HG03139 (cell line): Measurements from ENCODE around the gene CTDSP1.

Experiments used
- ATAC-seq: cut with Tn5 transposase; IDR thresholded peaks from one replicate; pipeline ENCODE4 v1.9.1; 2021; ENCODE audit not compliant: unreplicated experiment

CTDSP1 gene

GRCh38 chr2:218399391-218400166, at the start of gene CTDSP1:
TSS of gene CTDSP1 (plus strand) at chr2:218399868. CDS start at chr2:218400091, 223 bp downstream.
- ATAC-seq = peak; percentile 31

- no peak for ATAC-seq
Measured at GRCh38 chr2:218354045-218354444, 45.6 kb upstream of the CTDSP1 start.

GRCh38 chr2:218354850-218355443, 44.7 kb upstream of the CTDSP1 start:
- ATAC-seq = no peak

GRCh38 chr2:218357236-218358177, 42.2 kb upstream of the CTDSP1 start:
- no peak for ATAC-seq

- ATAC-seq = no peak
Measured at GRCh38 chr2:218360453-218360852, 39.2 kb upstream of the CTDSP1 start.

GRCh38 chr2:218362606-218363005, 37.1 kb upstream of the CTDSP1 start:
- no peak for ATAC-seq

- no peak for ATAC-seq
Measured at GRCh38 chr2:218363736-218364135, 35.9 kb upstream of the CTDSP1 start.

GRCh38 chr2:218364196-218364595, 35.5 kb upstream of the CTDSP1 start:
- ATAC-seq = no peak

- no peak for ATAC-seq
Measured at GRCh38 chr2:218366621-218367414, 32.9 kb upstream of the CTDSP1 start.

- ATAC-seq = peak; percentile 90
Measured at GRCh38 chr2:218367415-218368149, 32.1 kb upstream of the CTDSP1 start.

GRCh38 chr2:218368150-218368528, 31.5 kb upstream of the CTDSP1 start:
- no peak for ATAC-seq

- ATAC-seq = no peak
Measured at GRCh38 chr2:218368621-218369153, 31.0 kb upstream of the CTDSP1 start.

- ATAC-seq = no peak
Measured at GRCh38 chr2:218369330-218369729, 30.3 kb upstream of the CTDSP1 start.

- ATAC-seq = no peak
Measured at GRCh38 chr2:218370410-218371063, 29.1 kb upstream of the CTDSP1 start.

GRCh38 chr2:218371983-218372350, 27.7 kb upstream of the CTDSP1 start:
- ATAC-seq = no peak

GRCh38 chr2:218374795-218375194, 24.9 kb upstream of the CTDSP1 start:
- no peak for ATAC-seq

GRCh38 chr2:218375212-218375611, 24.5 kb upstream of the CTDSP1 start:
- ATAC-seq = no peak

GRCh38 chr2:218378053-218378452, 21.6 kb upstream of the CTDSP1 start:
- ATAC-seq = no peak

- ATAC-seq = no peak
Measured at GRCh38 chr2:218381916-218382366, 17.7 kb upstream of the CTDSP1 start, which contains the start of gene SLC11A1. TSS of gene SLC11A1 (plus strand) at chr2:218382273. CDS start at chr2:218382369, 96 bp downstream.
